ENCODE data around the gene NECTIN1.

DNA sequence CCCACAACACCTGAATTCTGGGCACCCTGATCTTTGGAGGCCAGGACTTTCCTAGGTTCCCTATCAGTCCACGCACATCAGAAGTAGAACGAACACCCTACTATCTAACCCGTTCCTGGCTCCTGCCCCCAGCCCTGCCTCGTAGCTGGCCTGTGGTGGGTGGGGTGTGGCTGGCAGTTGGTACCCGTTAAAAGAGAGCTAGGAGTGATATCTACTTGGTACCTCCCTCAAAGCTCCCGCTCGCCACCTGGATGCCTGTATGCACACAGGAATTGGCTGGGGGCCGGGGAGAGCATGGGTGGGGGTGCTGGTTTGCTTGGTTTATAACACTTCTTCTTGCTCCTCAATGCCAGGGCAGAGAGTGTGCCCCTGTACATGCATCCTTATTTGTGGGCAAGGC, 14.0 kb upstream of the NECTIN1 start:
- TF ChIP-seq, protein P1, sequence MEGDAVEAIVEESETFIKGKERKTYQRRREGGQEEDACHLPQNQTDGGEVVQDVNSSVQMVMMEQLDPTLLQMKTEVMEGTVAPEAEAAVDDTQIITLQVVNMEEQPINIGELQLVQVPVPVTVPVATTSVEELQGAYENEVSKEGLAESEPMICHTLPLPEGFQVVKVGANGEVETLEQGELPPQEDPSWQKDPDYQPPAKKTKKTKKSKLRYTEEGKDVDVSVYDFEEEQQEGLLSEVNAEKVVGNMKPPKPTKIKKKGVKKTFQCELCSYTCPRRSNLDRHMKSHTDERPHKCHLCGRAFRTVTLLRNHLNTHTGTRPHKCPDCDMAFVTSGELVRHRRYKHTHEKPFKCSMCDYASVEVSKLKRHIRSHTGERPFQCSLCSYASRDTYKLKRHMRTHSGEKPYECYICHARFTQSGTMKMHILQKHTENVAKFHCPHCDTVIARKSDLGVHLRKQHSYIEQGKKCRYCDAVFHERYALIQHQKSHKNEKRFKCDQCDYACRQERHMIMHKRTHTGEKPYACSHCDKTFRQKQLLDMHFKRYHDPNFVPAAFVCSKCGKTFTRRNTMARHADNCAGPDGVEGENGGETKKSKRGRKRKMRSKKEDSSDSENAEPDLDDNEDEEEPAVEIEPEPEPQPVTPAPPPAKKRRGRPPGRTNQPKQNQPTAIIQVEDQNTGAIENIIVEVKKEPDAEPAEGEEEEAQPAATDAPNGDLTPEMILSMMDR (IDR thresholded peaks at IDR 0.05 in 2 of 3, conservative IDR thresholded peaks at IDR 0.05 in 1 of 3; ENCODE audit: borderline replicate concordance in 1 of 3, insufficient read depth in 1 of 3, low read depth in 2 of 3, low read length in 2 of 3), result no peak
- no peak for TF ChIP-seq EZH2 (IDR thresholded peaks at IDR 0.05)
- no peak for TF ChIP-seq ZFX (IDR thresholded peaks at IDR 0.05)
- TF ChIP-seq POLR2A (IDR thresholded peaks at IDR 0.05; ENCODE audit: borderline replicate concordance, extremely low read depth, insufficient read depth, insufficient read length), result no peak

Data from HCT116 (cell line).